Stimulated activated CD8-positive, alpha-beta memory T cell treated with anti-CD3 and anti-CD28 coated beads, Interleukin-7, amount 100 ng/mL, for 4 hours (primary cell): ENCODE data around the gene BEST4.
A peak's percentile ranks its signal among the peaks of the same experiment; 100 is the strongest.
"Not testable (repeated sequence)": the region's sequence is repeated elsewhere in the genome, so short reads cannot be mapped to it uniquely, and the experiment has no call there.

Source experiments
- DNase-seq, 2 donors: peaks; one replicate each; pipeline ENCODE4 v3.0.0-alpha.2; 2020; ENCODE audit warnings: low read depth in 2 of 2

The BEST4 gene

GRCh38 chr1:44802306-44803061 lies 14.5 kb upstream of the BEST4 start:
- no peak for DNase-seq

GRCh38 chr1:44801491-44802305 lies 13.7 kb upstream of the BEST4 start:
- DNase-seq: no peak

GRCh38 chr1:44799770-44800584 lies 12.0 kb upstream of the BEST4 start, which contains the start of gene PLK3:
Gene PLK3, plus strand, starts transcription at chr1:44800377. Its CDS starts 87 bp downstream, at chr1:44800464.
- DNase-seq: peak; percentile 97

GRCh38 chr1:44798481-44799365 lies 10.8 kb upstream of the BEST4 start:
- no peak for DNase-seq

- not testable (repeated sequence) for DNase-seq
These were observed 9.9 kb upstream of the BEST4 start for GRCh38 chr1:44797886-44798285.

- DNase-seq: no peak
These were observed 4.9 kb upstream of the BEST4 start for GRCh38 chr1:44792736-44793502.

GRCh38 chr1:44790968-44791801 lies 3.2 kb upstream of the BEST4 start:
- no peak for DNase-seq

GRCh38 chr1:44787506-44787905 lies 464 bp downstream of the BEST4 start:
- DNase-seq: no peak

GRCh38 chr1:44786841-44787426 lies 1.0 kb downstream of the BEST4 start:
- DNase-seq: no peak

GRCh38 chr1:44786138-44786840 lies 1.7 kb downstream of the BEST4 start:
- peak; percentile 49 to 73 for DNase-seq

- no peak for DNase-seq
These were observed 2.4 kb downstream of the BEST4 start for GRCh38 chr1:44785501-44786137.

- no peak for DNase-seq
These were observed 3.0 kb downstream of the BEST4 start for GRCh38 chr1:44785029-44785380.

GRCh38 chr1:44784094-44785028 lies 3.6 kb downstream of the BEST4 start:
- no peak for DNase-seq

- no peak for DNase-seq
These were observed 4.3 kb downstream of the BEST4 start for GRCh38 chr1:44783697-44784093.

GRCh38 chr1:44780583-44781121 lies 7.3 kb downstream of the BEST4 start:
- DNase-seq: no peak
